ENCODE results near the gene INPP4B.

- TF ChIP-seq EZH2 (IDR thresholded peaks at IDR 0.05; ENCODE audit: low read length, unreplicated experiment) (no peak), CTCF (conservative IDR thresholded peaks at IDR 0.05; ENCODE audit: low read depth, low read length) (no peak), EZH2phosphoT487 (IDR thresholded peaks at IDR 0.05; ENCODE audit: borderline replicate concordance, low read length) (no peak)
Measured at GRCh38 chr4:142081025-142081424, 765.1 kb downstream of the INPP4B start.

Measured in PC-3 (cell line).